HCT116 (cell line): ENCODE results near the gene NDUFA11.

Experiments
- ATF3 ChIP-seq: IDR thresholded peaks from 2 replicates; pipeline ENCODE4 v1.6.1; 2012
- CEBPB ChIP-seq: IDR thresholded peaks from 2 replicates; pipeline ENCODE4 v1.6.1; 2012; ENCODE audit warnings: low read depth
- CTCF ChIP-seq, 3 experiments: fragments of 200-600 bp in 1 of 3; sonication (generic) in 1 of 3; IDR thresholded peaks in 2 of 3; conservative IDR thresholded peaks in 1 of 3; 2 replicates each; pipeline ENCODE4 v1.5.1; 2012 to 2017; ENCODE audit warnings: low read depth in 2 of 3, low read length in 2 of 3, antibody characterized with exemption in 1 of 3, borderline replicate concordance in 1 of 3, control low read depth in 1 of 3, mild to moderate bottlenecking in 1 of 3, mixed read lengths in 1 of 3, mixed run types in 1 of 3, moderate library complexity in 1 of 3; ENCODE audit not compliant: insufficient read depth in 1 of 3
- EZH2 ChIP-seq: fragments of 200-600 bp; sonication (generic); IDR thresholded peaks from 2 replicates; pipeline ENCODE4 v1.6.1; 2017; ENCODE audit warnings: antibody characterized with exemption, mixed run types
- JUND ChIP-seq: IDR thresholded peaks from 2 replicates; pipeline ENCODE4 v1.6.1; 2012
- MAX ChIP-seq: IDR thresholded peaks from 2 replicates; pipeline ENCODE4 v1.6.1; 2012
- POLR2A ChIP-seq: IDR thresholded peaks from 2 replicates; pipeline ENCODE4 v1.7.0; 2011; ENCODE audit warnings: borderline replicate concordance; ENCODE audit not compliant: insufficient read depth, insufficient read length; ENCODE audit errors: extremely low read depth
- POLR2AphosphoS5 ChIP-seq: IDR thresholded peaks from 2 replicates; pipeline ENCODE4 v1.6.1; 2011; ENCODE audit warnings: mild to moderate bottlenecking, low read depth, low read length, moderate library complexity
- RAD21 ChIP-seq: IDR thresholded peaks from 2 replicates; pipeline ENCODE4 v1.6.1; 2012; ENCODE audit warnings: low read depth, mild to moderate bottlenecking
- REST ChIP-seq: IDR thresholded peaks from 2 replicates; pipeline ENCODE4 v1.6.1; 2012; ENCODE audit warnings: low read depth
- TCF7L2 ChIP-seq: IDR thresholded peaks from 2 replicates; pipeline ENCODE4 v1.7.0; 2011; ENCODE audit warnings: borderline replicate concordance, inconsistent platforms; ENCODE audit not compliant: insufficient read depth, insufficient read length; ENCODE audit errors: extremely low read depth
- YY1 ChIP-seq: IDR thresholded peaks from 2 replicates; pipeline ENCODE4 v1.6.1; 2011; ENCODE audit warnings: low read length, low read depth, moderate library complexity, mild to moderate bottlenecking; ENCODE audit not compliant: insufficient replicate concordance; ENCODE audit errors: extremely low read depth
- ZBTB33 ChIP-seq: IDR thresholded peaks from 2 replicates; pipeline ENCODE4 v1.6.1; 2011; ENCODE audit warnings: mild to moderate bottlenecking, low read length, moderate library complexity; ENCODE audit not compliant: insufficient replicate concordance; ENCODE audit errors: extremely low read depth
- ZNF274 ChIP-seq: fragments of 200-500 bp; sonication (Bioruptor generic); IDR thresholded peaks from 2 replicates; pipeline ENCODE4 v1.6.1; 2014; ENCODE audit warnings: mild to moderate bottlenecking, low read depth, low read length, inconsistent platforms

GRCh38 chr19:5896365-5897076, 7.1 kb downstream of the NDUFA11 start:
- no peak for TF ChIP-seq CTCF (IDR thresholded peaks at IDR 0.05 in 2 of 3, conservative IDR thresholded peaks at IDR 0.05 in 1 of 3; ENCODE audit: borderline replicate concordance in 1 of 3, insufficient read depth in 1 of 3, low read depth in 2 of 3, low read length in 2 of 3)
- TF ChIP-seq POLR2A: no peak
- no peak for TF ChIP-seq MAX
- no peak for TF ChIP-seq CEBPB
- no peak for TF ChIP-seq YY1
- TF ChIP-seq ZNF274: no peak
- TF ChIP-seq RAD21: no peak
- no peak for TF ChIP-seq REST
- TF ChIP-seq EZH2: no peak
- no peak for TF ChIP-seq ATF3
- TF ChIP-seq TCF7L2: no peak
- TF ChIP-seq ZBTB33: no peak
- TF ChIP-seq POLR2AphosphoS5: no peak
- no peak for TF ChIP-seq JUND
